Measurements from ENCODE around the gene CTSL.

The CTSL gene

DNA sequence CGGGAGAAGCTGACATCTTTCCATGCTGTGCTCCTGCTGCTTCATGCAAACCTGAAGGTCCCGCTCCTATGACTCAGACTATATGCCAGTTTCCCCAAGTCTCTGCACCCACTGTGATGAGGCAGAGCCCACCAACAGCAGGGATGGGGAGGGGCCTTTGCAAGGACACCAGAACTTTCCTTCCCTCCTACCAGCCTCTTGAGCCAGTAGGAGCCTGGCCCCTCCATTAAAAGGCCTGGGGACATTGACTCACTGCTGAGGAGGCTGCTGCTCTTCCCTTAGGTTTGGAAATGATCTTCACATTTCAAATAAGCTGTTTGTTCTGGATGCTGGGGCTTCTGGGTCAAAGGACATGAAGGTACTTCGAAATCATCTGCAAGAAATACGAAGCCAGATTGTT, 26.1 kb upstream of the CTSL start:
- DNase-seq (ENCODE audit: low read depth) = no peak
- TF ChIP-seq CTCF (IDR thresholded peaks at IDR 0.05; ENCODE audit: insufficient read depth, low read depth, low read length, missing control alignments) = no peak
- no peak overlapping the region for H3K4me3 ChIP-seq (ENCODE audit: low read depth, low read length)

GRCh38 chr9:87701491-87701890, 24.4 kb upstream of the CTSL start:
- no peak for DNase-seq (ENCODE audit: low read depth)
- H3K4me3 ChIP-seq (ENCODE audit: low read depth, low read length) = no peak overlapping the region
- no peak for TF ChIP-seq CTCF (IDR thresholded peaks at IDR 0.05; ENCODE audit: insufficient read depth, low read depth, low read length, missing control alignments)

- TF ChIP-seq CTCF (IDR thresholded peaks at IDR 0.05; ENCODE audit: insufficient read depth, low read depth, low read length, missing control alignments) = no peak
- no peak overlapping the region for H3K4me3 ChIP-seq (ENCODE audit: low read depth, low read length)
- no peak for DNase-seq (ENCODE audit: low read depth)
These were observed 23.9 kb upstream of the CTSL start for GRCh38 chr9:87701931-87702421.

DNA sequence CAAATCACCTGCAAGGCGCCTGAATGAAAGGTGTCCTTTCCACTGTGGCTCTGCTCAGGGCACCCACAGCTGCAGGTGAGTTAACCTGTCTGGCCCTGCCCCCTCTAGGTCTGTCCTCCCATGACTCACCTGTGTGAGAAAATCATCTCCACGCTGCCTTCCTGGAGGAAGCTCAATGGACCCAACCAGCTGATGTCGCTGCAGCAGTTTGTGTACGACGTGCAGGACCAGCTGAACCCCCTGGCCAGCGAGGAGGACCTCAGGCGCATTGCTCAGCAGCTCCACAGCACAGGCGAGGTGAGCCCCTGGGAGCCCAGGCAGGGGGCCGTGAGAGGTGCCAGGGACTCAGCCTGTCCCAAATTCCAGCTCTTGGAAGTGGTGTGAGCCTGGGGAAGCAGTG, 23.0 kb upstream of the CTSL start:
- no peak for TF ChIP-seq CTCF (IDR thresholded peaks at IDR 0.05; ENCODE audit: insufficient read depth, low read depth, low read length, missing control alignments)
- DNase-seq (ENCODE audit: low read depth) = no peak
- H3K4me3 ChIP-seq (ENCODE audit: low read depth, low read length) = no peak overlapping the region

DNA sequence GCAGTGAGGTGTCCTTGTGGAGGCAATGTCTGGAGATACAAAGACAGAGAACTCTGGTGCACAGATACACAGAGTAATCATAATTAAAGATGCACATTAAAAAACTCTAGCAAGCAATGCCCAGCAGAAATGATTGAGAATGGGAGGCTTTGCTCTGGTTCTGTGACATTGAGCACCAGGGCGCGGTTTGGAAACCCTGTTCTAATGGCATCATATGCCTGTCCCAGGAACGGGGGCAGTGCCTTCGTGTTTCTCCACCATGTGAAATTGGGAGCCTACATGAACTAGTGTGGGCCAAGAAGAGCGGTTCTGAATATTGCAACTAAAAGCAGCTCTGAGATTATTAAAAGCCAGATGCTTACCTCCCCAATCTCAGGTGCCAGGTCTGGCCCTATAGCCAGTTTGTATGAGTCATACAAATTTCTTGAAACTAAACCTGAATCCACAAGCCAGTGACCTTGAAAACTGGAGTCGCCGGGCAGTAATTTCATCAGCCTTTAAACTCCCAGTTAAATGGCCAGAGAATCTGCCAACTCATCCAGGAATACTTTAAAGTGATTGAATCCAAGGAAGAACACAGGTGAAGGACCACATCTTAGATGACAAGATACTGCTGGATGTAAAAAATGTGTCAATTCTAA, 22.2 kb upstream of the CTSL start:
- no peak for DNase-seq (ENCODE audit: low read depth)
- H3K4me3 ChIP-seq (ENCODE audit: low read depth, low read length) = no peak overlapping the region
- TF ChIP-seq CTCF (IDR thresholded peaks at IDR 0.05; ENCODE audit: insufficient read depth, low read depth, low read length, missing control alignments) = no peak

DNA sequence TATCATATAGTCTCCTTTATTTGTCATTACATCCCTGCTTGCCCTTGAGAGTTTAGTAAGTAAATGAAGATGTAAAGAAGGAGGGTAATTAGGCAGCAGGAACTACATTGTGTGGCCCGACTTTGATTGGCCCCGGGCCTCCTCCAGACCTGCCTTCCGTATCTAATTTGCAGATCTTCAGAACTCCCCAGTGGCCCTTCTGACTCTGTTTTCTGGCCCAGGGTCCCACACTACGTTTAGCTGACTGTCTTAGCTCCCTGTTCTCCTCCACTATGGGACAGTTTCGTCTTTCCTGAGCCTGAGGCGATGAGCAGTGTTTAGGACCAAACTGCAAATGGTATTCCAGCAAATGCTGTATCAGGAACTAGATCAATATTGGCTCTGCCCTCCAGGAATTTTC, 21.6 kb upstream of the CTSL start:
- TF ChIP-seq CTCF (IDR thresholded peaks at IDR 0.05; ENCODE audit: insufficient read depth, low read depth, low read length, missing control alignments) = no peak
- DNase-seq (ENCODE audit: low read depth) = no peak
- H3K4me3 ChIP-seq (ENCODE audit: low read depth, low read length) = no peak overlapping the region

Measured in GM12865 (cell line).